Iris pigment epithelial cell (primary cell): ENCODE data around the gene ATG12.
"Not testable (repeated sequence)": the region's sequence is repeated elsewhere in the genome, so short reads cannot be mapped to it uniquely, and the experiment has no call there.

Experiments used
- DNase-seq: peaks from one replicate; pipeline ENCODE4 v3.0.0-alpha.2; 2011; ENCODE audit warnings: low read depth

Gene ATG12

GRCh38 chr5:115841382-115842088, at the start of gene ATG12, which contains the start of gene AP3S1:
Gene ATG12, minus strand, starts transcription at chr5:115841565. Its CDS starts 13 bp downstream, at chr5:115841552.
Gene AP3S1, plus strand, starts transcription at chr5:115841935. Its CDS starts 103 bp downstream, at chr5:115842038.
- peak; percentile 95 for DNase-seq

GRCh38 chr5:115888027-115888426, 46.7 kb upstream of the ATG12 start:
- DNase-seq, result peak; percentile 38

- not testable (repeated sequence) for DNase-seq
These were observed 43.8 kb upstream of the ATG12 start for GRCh38 chr5:115885208-115885607.

- DNase-seq, result no peak
These were observed 43.3 kb upstream of the ATG12 start for GRCh38 chr5:115884704-115885103.

- not testable (repeated sequence) for DNase-seq
These were observed 41.1 kb upstream of the ATG12 start for GRCh38 chr5:115882434-115882833.

GRCh38 chr5:115877342-115877741, 36.0 kb upstream of the ATG12 start:
- DNase-seq, result not testable (repeated sequence)

GRCh38 chr5:115875447-115875846, 34.1 kb upstream of the ATG12 start:
- no peak for DNase-seq

- peak; percentile 77 for DNase-seq
These were observed 32.0 kb upstream of the ATG12 start for GRCh38 chr5:115873392-115873791.

- no peak for DNase-seq
These were observed 31.1 kb upstream of the ATG12 start for GRCh38 chr5:115872447-115872846.

GRCh38 chr5:115869256-115869795, 28.0 kb upstream of the ATG12 start:
- DNase-seq, result peak; percentile 59

GRCh38 chr5:115859378-115859777, 18.0 kb upstream of the ATG12 start:
- no peak for DNase-seq

- DNase-seq, result no peak
These were observed 17.0 kb upstream of the ATG12 start for GRCh38 chr5:115858396-115858795.

GRCh38 chr5:115857626-115858349, 16.4 kb upstream of the ATG12 start:
- peak; percentile 69 for DNase-seq

GRCh38 chr5:115857057-115857479, 15.7 kb upstream of the ATG12 start:
- DNase-seq, result no peak

- DNase-seq, result peak; percentile 73
These were observed 14.6 kb upstream of the ATG12 start for GRCh38 chr5:115855959-115856358.

- no peak for DNase-seq
These were observed 12.8 kb upstream of the ATG12 start for GRCh38 chr5:115854139-115854538.

- peak; percentile 86 for DNase-seq
These were observed 9.5 kb upstream of the ATG12 start for GRCh38 chr5:115850744-115851416.

- no peak for DNase-seq
These were observed 8.0 kb upstream of the ATG12 start for GRCh38 chr5:115849258-115849798.

- no peak for DNase-seq
These were observed 5.9 kb upstream of the ATG12 start for GRCh38 chr5:115847290-115847689.

- DNase-seq, result no peak
These were observed 3.0 kb upstream of the ATG12 start for GRCh38 chr5:115844321-115844817.

- no peak for DNase-seq
These were observed 2.2 kb upstream of the ATG12 start for GRCh38 chr5:115843444-115844130.
